ENCODE data around the gene COL25A1. TPM values are rescaled to one million over a fixed set of nuclear protein-coding genes. Genes with fewer than 3 reads are reported as not detected.

The COL25A1 gene
- total RNA-seq, 1 donor from 2014 or later = 5.6 TPM

DNA sequence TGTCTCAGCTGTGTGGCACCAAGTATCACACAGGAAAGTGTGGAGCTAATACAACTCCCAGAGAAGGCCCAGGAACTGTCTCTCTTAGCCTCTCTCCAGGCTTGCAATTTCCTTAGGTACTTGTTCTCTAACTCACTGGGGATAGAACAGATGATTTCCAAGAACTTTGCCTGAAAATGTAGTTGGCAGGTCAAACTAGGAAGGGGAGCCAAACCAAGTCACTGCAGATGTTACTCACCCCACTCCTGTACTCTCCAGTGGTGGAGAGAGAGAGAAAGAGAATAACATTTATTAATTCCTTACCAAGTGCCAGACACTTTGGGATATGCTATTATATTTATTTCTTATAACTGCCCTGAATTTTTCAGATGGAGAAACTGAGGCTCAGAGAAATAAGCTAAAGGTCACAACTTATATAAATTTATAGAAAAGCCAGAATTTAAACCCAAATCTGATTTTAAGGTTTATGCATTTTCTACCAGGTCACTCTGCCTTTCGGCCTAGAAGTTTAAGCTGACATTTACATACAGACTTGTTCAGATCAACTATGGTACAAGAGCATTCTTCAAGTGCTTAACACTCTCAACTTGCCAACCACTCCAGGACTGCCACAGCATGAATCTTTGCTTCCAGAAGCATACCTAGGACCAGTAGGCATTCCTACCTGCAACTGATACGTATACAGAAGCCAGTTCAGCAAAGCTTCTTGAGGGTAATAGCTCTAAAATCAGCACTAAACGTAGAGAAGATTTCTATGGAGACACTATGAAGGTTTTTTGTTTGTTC is 291.0 kb downstream of the COL25A1 start:
- Histone ChIP-seq H3K36me3 (no peaks in the 10 kb centered on the region), H3K4me1 (no peaks in the 10 kb centered on the region), H3K27ac (no peak overlapping the region), H3K27me3 (no peaks in the 10 kb centered on the region), H3K4me3 (no peak overlapping the region), H3K9me3 (no peaks in the 10 kb centered on the region)
- TF ChIP-seq, protein P1, sequence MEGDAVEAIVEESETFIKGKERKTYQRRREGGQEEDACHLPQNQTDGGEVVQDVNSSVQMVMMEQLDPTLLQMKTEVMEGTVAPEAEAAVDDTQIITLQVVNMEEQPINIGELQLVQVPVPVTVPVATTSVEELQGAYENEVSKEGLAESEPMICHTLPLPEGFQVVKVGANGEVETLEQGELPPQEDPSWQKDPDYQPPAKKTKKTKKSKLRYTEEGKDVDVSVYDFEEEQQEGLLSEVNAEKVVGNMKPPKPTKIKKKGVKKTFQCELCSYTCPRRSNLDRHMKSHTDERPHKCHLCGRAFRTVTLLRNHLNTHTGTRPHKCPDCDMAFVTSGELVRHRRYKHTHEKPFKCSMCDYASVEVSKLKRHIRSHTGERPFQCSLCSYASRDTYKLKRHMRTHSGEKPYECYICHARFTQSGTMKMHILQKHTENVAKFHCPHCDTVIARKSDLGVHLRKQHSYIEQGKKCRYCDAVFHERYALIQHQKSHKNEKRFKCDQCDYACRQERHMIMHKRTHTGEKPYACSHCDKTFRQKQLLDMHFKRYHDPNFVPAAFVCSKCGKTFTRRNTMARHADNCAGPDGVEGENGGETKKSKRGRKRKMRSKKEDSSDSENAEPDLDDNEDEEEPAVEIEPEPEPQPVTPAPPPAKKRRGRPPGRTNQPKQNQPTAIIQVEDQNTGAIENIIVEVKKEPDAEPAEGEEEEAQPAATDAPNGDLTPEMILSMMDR (IDR thresholded peaks at IDR 0.05) = no peak
- no peak for DNase-seq (ENCODE audit: low spot score in 2 of 2)
- intact Hi-C loops (cut with DNase I) = no loop called here

DNA sequence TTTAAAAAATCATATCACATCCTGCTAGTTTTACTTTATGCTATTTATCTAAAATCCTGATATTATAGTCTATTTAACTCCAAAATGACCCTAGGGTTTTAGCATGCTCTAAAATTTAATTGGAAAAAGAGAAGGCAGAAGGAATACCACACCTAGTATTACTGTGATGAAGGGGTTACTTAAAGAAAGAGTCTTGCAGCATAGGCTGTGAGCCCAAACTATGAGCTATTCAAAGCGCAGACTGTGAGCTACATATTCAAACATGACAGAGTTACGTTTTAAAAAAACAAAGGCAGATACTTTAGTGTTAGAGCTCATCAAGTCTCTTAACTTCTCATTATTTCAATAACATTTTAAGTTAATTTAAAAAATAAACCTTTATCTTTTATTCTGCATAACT is 291.9 kb downstream of the COL25A1 start:
- H3K36me3 ChIP-seq = no peaks in the 10 kb centered on the region
- no peak for DNase-seq (ENCODE audit: low spot score in 2 of 2)
- no peak overlapping the region for H3K4me3 ChIP-seq
- no peaks in the 10 kb centered on the region for H3K27me3 ChIP-seq
- no peak overlapping the region for H3K27ac ChIP-seq
- no peaks in the 10 kb centered on the region for H3K9me3 ChIP-seq
- no peaks in the 10 kb centered on the region for H3K4me1 ChIP-seq
- intact Hi-C loops (cut with DNase I) = no loop called here
- TF ChIP-seq, protein P1 (IDR thresholded peaks at IDR 0.05) = no peak

DNA sequence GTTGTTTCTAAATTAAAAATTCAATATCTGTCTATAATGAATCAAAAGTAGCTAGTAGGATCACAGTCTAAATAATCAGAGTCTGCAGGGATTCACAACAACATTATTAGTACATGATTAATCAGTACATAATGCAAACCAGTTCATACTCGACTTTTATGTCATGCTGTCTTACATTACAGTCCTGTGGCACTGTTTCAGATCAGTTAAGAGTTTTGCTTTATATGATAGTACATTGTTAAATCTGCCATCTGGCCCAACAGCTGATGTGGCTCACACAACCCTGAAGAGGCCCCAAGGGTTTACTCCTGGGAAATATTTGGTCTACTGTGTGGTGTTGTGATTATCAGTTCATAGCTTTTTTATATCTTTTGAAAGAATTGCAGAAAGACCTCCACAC is 292.5 kb downstream of the COL25A1 start:
- no peaks in the 10 kb centered on the region for H3K9me3 ChIP-seq
- no peaks in the 10 kb centered on the region for H3K36me3 ChIP-seq
- intact Hi-C loops (cut with DNase I) = no loop called here
- no peak overlapping the region for H3K4me3 ChIP-seq
- TF ChIP-seq, protein P1 (IDR thresholded peaks at IDR 0.05) = no peak
- H3K27me3 ChIP-seq = no peaks in the 10 kb centered on the region
- no peaks in the 10 kb centered on the region for H3K4me1 ChIP-seq
- H3K27ac ChIP-seq = no peak overlapping the region
- no peak for DNase-seq (ENCODE audit: low spot score in 2 of 2)

- H3K4me3 ChIP-seq = no peak overlapping the region
- intact Hi-C loops (cut with DNase I) = no loop called here
- DNase-seq (ENCODE audit: low spot score in 2 of 2) = no peak
- H3K27me3 ChIP-seq = no peaks in the 10 kb centered on the region
- H3K36me3 ChIP-seq = no peaks in the 10 kb centered on the region
- TF ChIP-seq, protein P1 (IDR thresholded peaks at IDR 0.05) = no peak
- no peaks in the 10 kb centered on the region for H3K4me1 ChIP-seq
- no peaks in the 10 kb centered on the region for H3K9me3 ChIP-seq
- no peak overlapping the region for H3K27ac ChIP-seq
These were observed 294.5 kb downstream of the COL25A1 start for GRCh38 chr4:109007976-109008375.

- no peaks in the 10 kb centered on the region for H3K9me3 ChIP-seq
- TF ChIP-seq, protein P1 (IDR thresholded peaks at IDR 0.05) = no peak
- no peak for DNase-seq (ENCODE audit: low spot score in 2 of 2)
- H3K27me3 ChIP-seq = no peaks in the 10 kb centered on the region
- H3K4me1 ChIP-seq = no peaks in the 10 kb centered on the region
- no peak overlapping the region for H3K4me3 ChIP-seq
- H3K36me3 ChIP-seq = no peaks in the 10 kb centered on the region
- intact Hi-C loops (cut with DNase I) = no loop called here
- no peak overlapping the region for H3K27ac ChIP-seq
These were observed 296.9 kb downstream of the COL25A1 start for GRCh38 chr4:109005523-109005922.

All from ascending aorta (tissue), 2 donors.